Naive thymus-derived CD4-positive, alpha-beta T cell (primary cell): ENCODE results near the gene PKP1. TPM values are rescaled to one million over a fixed set of nuclear protein-coding genes. Genes with fewer than 3 reads are reported as not detected.

ENCODE experiments used
- ATAC-seq: fragments of 150-1000 bp; cut with Tn5 transposase; 2 replicates; pipeline ENCODE4 v1.10.0; 2021; ENCODE audit warnings: mild to moderate bottlenecking, moderate library complexity
- CTCF ChIA-PET: fragments of 350-600 bp; sonication (Branson Sonifier 250); formaldehyde crosslinking; loops from one replicate; lab custom pipeline; 2021; ENCODE audit warnings: antibody characterized with exemption; lab: Charles Lee
- POLR2A ChIA-PET: fragments of 350-600 bp; sonication (Branson Sonifier 250); formaldehyde crosslinking; loops from one replicate; lab custom pipeline; 2021; ENCODE audit warnings: antibody characterized with exemption, inconsistent platforms; lab: Charles Lee
- DNase-seq, 9 donors: peaks; one replicate each; pipeline versions ENCODE4 v3.0.0 to v3.0.0-alpha.2; 2020 to 2022; ENCODE audit warnings: mixed read lengths in 1 of 9
- H3K27ac ChIP-seq: one replicate; pipeline ENCODE4 v1.7.0; 2013; ENCODE audit warnings: mild to moderate bottlenecking, low read depth, low read length, moderate library complexity
- H3K27me3 ChIP-seq, 2 donors: one replicate each; pipeline ENCODE4 v1.7.0; 2013; ENCODE audit warnings: low read length in 2 of 2, mild to moderate bottlenecking in 2 of 2, moderate library complexity in 2 of 2; ENCODE audit not compliant: control insufficient read depth in 2 of 2, insufficient read depth in 2 of 2
- H3K36me3 ChIP-seq, 3 experiments: 1 replicate in 2 of 3; 2 replicates in 1 of 3; pipeline ENCODE4 v1.7.0; 2013; ENCODE audit warnings: low read length in 3 of 3, mild to moderate bottlenecking in 3 of 3, moderate library complexity in 1 of 3; ENCODE audit not compliant: insufficient read depth in 3 of 3, control insufficient read depth in 2 of 3
- H3K4me1 ChIP-seq, 2 donors: one replicate each; pipeline ENCODE4 v1.7.0; 2013; ENCODE audit warnings: low read length in 2 of 2, mild to moderate bottlenecking in 2 of 2, moderate library complexity in 1 of 2; ENCODE audit not compliant: control insufficient read depth in 2 of 2, insufficient read depth in 2 of 2
- H3K4me3 ChIP-seq: 2 replicates; pipeline ENCODE4 v1.7.0; 2013; ENCODE audit warnings: mild to moderate bottlenecking, low read length
- H3K9me3 ChIP-seq, 3 experiments: 1 replicate in 2 of 3; 2 replicates in 1 of 3; pipeline ENCODE4 v1.7.0; 2013; ENCODE audit warnings: low read length in 3 of 3; ENCODE audit not compliant: control insufficient read depth in 2 of 3
- H3K27ac Mint-ChIP-seq, 9 donors: one replicate each; pipeline ENCODE4 v1.8.0; 2020 to 2022; ENCODE audit warnings: mixed read lengths in 9 of 9, mild to moderate bottlenecking in 8 of 9, moderate library complexity in 5 of 9, inconsistent platforms in 2 of 9
- H3K27me3 Mint-ChIP-seq, 5 donors: one replicate each; pipeline ENCODE4 v1.8.0; 2021 to 2022; ENCODE audit warnings: mixed read lengths in 5 of 5, mild to moderate bottlenecking in 1 of 5
- H3K36me3 Mint-ChIP-seq, 5 donors: one replicate each; pipeline ENCODE4 v1.8.0; 2020 to 2022; ENCODE audit warnings: mixed read lengths in 5 of 5, mild to moderate bottlenecking in 3 of 5, inconsistent platforms in 1 of 5
- H3K4me1 Mint-ChIP-seq, 7 donors: one replicate each; pipeline ENCODE4 v1.8.0; 2020 to 2022; ENCODE audit warnings: mixed read lengths in 7 of 7, mild to moderate bottlenecking in 3 of 7, inconsistent platforms in 1 of 7
- H3K4me3 Mint-ChIP-seq, 10 donors: one replicate each; pipeline ENCODE4 v1.8.0; 2020 to 2022; ENCODE audit warnings: mild to moderate bottlenecking in 10 of 10, mixed read lengths in 10 of 10, moderate library complexity in 6 of 10, inconsistent platforms in 2 of 10
- H3K9me3 Mint-ChIP-seq, 11 donors: one replicate each; pipeline ENCODE4 v1.8.0; 2020 to 2022; ENCODE audit warnings: mixed read lengths in 11 of 11, mild to moderate bottlenecking in 4 of 11, inconsistent platforms in 1 of 11, moderate library complexity in 1 of 11
- intact Hi-C, 2 donors: fragments of 100-400 bp; cut with micrococcal nuclease; formaldehyde crosslinking; loops; one replicate each; pipeline ENCODE4 v1.15.1; 2023
- polyA plus RNA-seq, 2 donors: library from polyadenylated mRNA; unstranded; fragments of 300-500 nt; fragmentation: Illumina TruSeq; gene quantifications; one replicate each; pipeline ENCODE4 v1.2.3, GENCODE V29; 2021
- total RNA-seq, 6 experiments: library from RNA in 5 of 6; stranded (reverse) in 5 of 6; gene quantifications; 1 replicate in 5 of 6; 2 replicates in 1 of 6; pipeline ENCODE4 v1.2.3 and lab custom pipeline; 2021 to 2026

PKP1 gene
- total and polyA plus RNA-seq, 7 experiments from 2014 or later = not detected

- Mint-ChIP-seq H3K9me3 (no peaks in the 10 kb centered on the region), H3K27me3 (peaks cover 11 to 46% (median 34%) of the 10 kb centered on the region in 5 donors), H3K27ac (no peak overlapping the region), H3K4me1 (peaks cover 2 to 6% (median 5%) of the 10 kb centered on the region in 7 donors), H3K4me3 (no peak overlapping the region), H3K36me3 (no peaks in the 10 kb centered on the region)
- no peak overlapping the region for H3K27ac ChIP-seq
- ChIA-PET CTCF (no interaction called here), POLR2A (no interaction called here)
- DNase-seq = no peak
- ATAC-seq = no peak
- intact Hi-C loops = no loop called here
- H3K4me3 ChIP-seq = no peak overlapping the region
- no peaks in the 10 kb centered on the region for H3K4me1 ChIP-seq
- no peaks in the 10 kb centered on the region for H3K36me3 ChIP-seq
- H3K9me3 ChIP-seq = no peaks in the 10 kb centered on the region
- no peaks in the 10 kb centered on the region for H3K27me3 ChIP-seq
These were observed 4.0 kb upstream of the PKP1 start for GRCh38 chr1:201279313-201279712.

- CTCF ChIA-PET = no interaction called here
- Histone ChIP-seq H3K27ac (no peak overlapping the region), H3K36me3 (no peaks in the 10 kb centered on the region), H3K4me1 (no peaks in the 10 kb centered on the region), H3K9me3 (no peaks in the 10 kb centered on the region), H3K4me3 (no peak overlapping the region), H3K27me3 (no peaks in the 10 kb centered on the region)
- Mint-ChIP-seq H3K9me3 (no peaks in the 10 kb centered on the region), H3K4me1 (peaks cover 2 to 6% (median 5%) of the 10 kb centered on the region in 7 donors), H3K36me3 (no peaks in the 10 kb centered on the region), H3K4me3 (no peak overlapping the region), H3K27ac (no peak overlapping the region), H3K27me3 (peaks cover 19 to 59% (median 43%) of the 10 kb centered on the region in 5 donors)
- DNase-seq = no peak
- ATAC-seq = no peak
- POLR2A ChIA-PET = no interaction called here
- intact Hi-C loops = no loop called here
These were observed 2.4 kb upstream of the PKP1 start for GRCh38 chr1:201280884-201281283.

GRCh38 chr1:201281573-201281972 is 1.7 kb upstream of the PKP1 start:
- no peak for DNase-seq
- Mint-ChIP-seq H3K9me3 (no peaks in the 10 kb centered on the region), H3K4me3 (no peak overlapping the region), H3K27ac (no peak overlapping the region), H3K4me1 (peaks cover 2 to 6% (median 5%) of the 10 kb centered on the region in 7 donors), H3K36me3 (no peaks in the 10 kb centered on the region), H3K27me3 (peaks cover 23 to 65% (median 47%) of the 10 kb centered on the region in 5 donors)
- no peak for ATAC-seq
- Histone ChIP-seq H3K4me1 (no peaks in the 10 kb centered on the region), H3K4me3 (no peak overlapping the region), H3K27me3 (no peaks in the 10 kb centered on the region), H3K27ac (no peak overlapping the region), H3K9me3 (no peaks in the 10 kb centered on the region), H3K36me3 (no peaks in the 10 kb centered on the region)
- ChIA-PET CTCF (no interaction called here), POLR2A (no interaction called here)
- intact Hi-C loops = no loop called here

- POLR2A ChIA-PET = no interaction called here
- no peaks in the 10 kb centered on the region for H3K9me3 Mint-ChIP-seq
- no peak for ATAC-seq
- Histone ChIP-seq H3K36me3 (no peaks in the 10 kb centered on the region), H3K27me3 (no peaks in the 10 kb centered on the region), H3K4me1 (no peaks in the 10 kb centered on the region), H3K4me3 (no peak overlapping the region), H3K9me3 (no peaks in the 10 kb centered on the region), H3K27ac (no peak overlapping the region)
- H3K4me3 Mint-ChIP-seq = no peak overlapping the region
- no peak for DNase-seq
- no peak overlapping the region for H3K27ac Mint-ChIP-seq
- intact Hi-C loops = no loop called here
- CTCF ChIA-PET = no interaction called here
- H3K27me3 Mint-ChIP-seq = peaks cover 27 to 71% (median 50%) of the 10 kb centered on the region in 5 donors
- H3K4me1 Mint-ChIP-seq = peaks cover 2 to 6% (median 5%) of the 10 kb centered on the region in 7 donors
- no peaks in the 10 kb centered on the region for H3K36me3 Mint-ChIP-seq
These were observed 1.1 kb upstream of the PKP1 start for GRCh38 chr1:201282216-201282615.

- no peak for ATAC-seq
- H3K27me3 ChIP-seq = no peaks in the 10 kb centered on the region
- H3K9me3 Mint-ChIP-seq = no peaks in the 10 kb centered on the region
- no peaks in the 10 kb centered on the region for H3K36me3 Mint-ChIP-seq
- no peak overlapping the region for H3K27ac Mint-ChIP-seq
- H3K4me3 Mint-ChIP-seq = peak overlapping the region in 3 of 10 donors; percentile 60 to 81 (median 73)
- no peak for DNase-seq
- CTCF ChIA-PET = no interaction called here
- H3K27ac ChIP-seq = no peak overlapping the region
- H3K4me3 ChIP-seq = no peak overlapping the region
- intact Hi-C loops = no loop called here
- no peaks in the 10 kb centered on the region for H3K4me1 ChIP-seq
- H3K9me3 ChIP-seq = no peaks in the 10 kb centered on the region
- H3K4me1 Mint-ChIP-seq = peaks cover 2 to 6% (median 5%) of the 10 kb centered on the region in 7 donors
- no peaks in the 10 kb centered on the region for H3K36me3 ChIP-seq
- H3K27me3 Mint-ChIP-seq = peaks cover 25 to 72% (median 53%) of the 10 kb centered on the region in 5 donors
- POLR2A ChIA-PET = no interaction called here
These were observed 689 bp downstream of the PKP1 start for GRCh38 chr1:201283836-201284553.

GRCh38 chr1:201284636-201285035 is 1.3 kb downstream of the PKP1 start:
- Mint-ChIP-seq H3K9me3 (no peaks in the 10 kb centered on the region), H3K4me3 (no peak overlapping the region), H3K27me3 (peaks cover 22 to 75% (median 55%) of the 10 kb centered on the region in 5 donors), H3K27ac (no peak overlapping the region), H3K36me3 (no peaks in the 10 kb centered on the region), H3K4me1 (peaks cover 2 to 6% (median 5%) of the 10 kb centered on the region in 7 donors)
- intact Hi-C loops = no loop called here
- no peaks in the 10 kb centered on the region for H3K4me1 ChIP-seq
- POLR2A ChIA-PET = no interaction called here
- ATAC-seq (no peak), DNase-seq (no peak)
- no peak overlapping the region for H3K4me3 ChIP-seq
- H3K9me3 ChIP-seq = no peaks in the 10 kb centered on the region
- no peak overlapping the region for H3K27ac ChIP-seq
- CTCF ChIA-PET = interaction anchor here (1.1 kb wide), 1 partner anchor 12 kb away, joined by 3 read pairs; no protein-coding TSS in a partner anchor
- no peaks in the 10 kb centered on the region for H3K27me3 ChIP-seq
- H3K36me3 ChIP-seq = no peaks in the 10 kb centered on the region

- H3K27ac ChIP-seq = no peak overlapping the region
- H3K4me3 Mint-ChIP-seq = no peak overlapping the region
- ATAC-seq (no peak), DNase-seq (no peak)
- H3K4me3 ChIP-seq = no peak overlapping the region
- no peak overlapping the region for H3K27ac Mint-ChIP-seq
- intact Hi-C loops = no loop called here
- H3K9me3 Mint-ChIP-seq = no peaks in the 10 kb centered on the region
- no peaks in the 10 kb centered on the region for H3K36me3 Mint-ChIP-seq
- H3K9me3 ChIP-seq = no peaks in the 10 kb centered on the region
- H3K4me1 Mint-ChIP-seq = peaks cover 2 to 6% (median 5%) of the 10 kb centered on the region in 7 donors
- no peaks in the 10 kb centered on the region for H3K4me1 ChIP-seq
- no peaks in the 10 kb centered on the region for H3K27me3 ChIP-seq
- peaks cover 27 to 67% (median 54%) of the 10 kb centered on the region in 5 donors for H3K27me3 Mint-ChIP-seq
- CTCF ChIA-PET = interaction anchor here (0.6 kb wide), 1 partner anchor 32 kb away, joined by 3 read pairs; no protein-coding TSS in a partner anchor
- H3K36me3 ChIP-seq = no peaks in the 10 kb centered on the region
- POLR2A ChIA-PET = no interaction called here
These were observed 2.5 kb downstream of the PKP1 start for GRCh38 chr1:201285846-201286245.
